Measurements from ENCODE around the gene FBXO21. TPM values are rescaled to one million over a fixed set of nuclear protein-coding genes. Genes with fewer than 3 reads are reported as not detected.
A peak's percentile ranks its signal among the peaks of the same experiment; 100 is the strongest.

FBXO21 gene
- total and polyA plus RNA-seq, 2 of the 13 experiments (the other 11 are each of a cell fraction or from before 2014, with no cell fraction given), result 15.6 to 32.5 TPM

- ChIA-PET CTCF (ENCODE audit: low intra/inter-chr PET ratio, low total read pairs) (no interaction called here), POLR2A (interaction anchor here (1.0 kb wide), 1 partner anchor 10 kb away, joined by 3 read pairs; no protein-coding TSS in a partner anchor)
- TF ChIP-seq ZNF816 (CRISPR knock-in tag; IDR thresholded peaks at IDR 0.05; ENCODE audit: borderline replicate concordance), result no peak
- no peak for TF ChIP-seq NFYB (CRISPR knock-in tag; IDR thresholded peaks at IDR 0.05)
- no peak for TF ChIP-seq ZNF790 (CRISPR knock-in tag; IDR thresholded peaks at IDR 0.05; ENCODE audit: borderline replicate concordance)
- no peak for TF ChIP-seq JUNB (CRISPR knock-in tag; IDR thresholded peaks at IDR 0.05; ENCODE audit: borderline replicate concordance)
- TF ChIP-seq, protein P1, sequence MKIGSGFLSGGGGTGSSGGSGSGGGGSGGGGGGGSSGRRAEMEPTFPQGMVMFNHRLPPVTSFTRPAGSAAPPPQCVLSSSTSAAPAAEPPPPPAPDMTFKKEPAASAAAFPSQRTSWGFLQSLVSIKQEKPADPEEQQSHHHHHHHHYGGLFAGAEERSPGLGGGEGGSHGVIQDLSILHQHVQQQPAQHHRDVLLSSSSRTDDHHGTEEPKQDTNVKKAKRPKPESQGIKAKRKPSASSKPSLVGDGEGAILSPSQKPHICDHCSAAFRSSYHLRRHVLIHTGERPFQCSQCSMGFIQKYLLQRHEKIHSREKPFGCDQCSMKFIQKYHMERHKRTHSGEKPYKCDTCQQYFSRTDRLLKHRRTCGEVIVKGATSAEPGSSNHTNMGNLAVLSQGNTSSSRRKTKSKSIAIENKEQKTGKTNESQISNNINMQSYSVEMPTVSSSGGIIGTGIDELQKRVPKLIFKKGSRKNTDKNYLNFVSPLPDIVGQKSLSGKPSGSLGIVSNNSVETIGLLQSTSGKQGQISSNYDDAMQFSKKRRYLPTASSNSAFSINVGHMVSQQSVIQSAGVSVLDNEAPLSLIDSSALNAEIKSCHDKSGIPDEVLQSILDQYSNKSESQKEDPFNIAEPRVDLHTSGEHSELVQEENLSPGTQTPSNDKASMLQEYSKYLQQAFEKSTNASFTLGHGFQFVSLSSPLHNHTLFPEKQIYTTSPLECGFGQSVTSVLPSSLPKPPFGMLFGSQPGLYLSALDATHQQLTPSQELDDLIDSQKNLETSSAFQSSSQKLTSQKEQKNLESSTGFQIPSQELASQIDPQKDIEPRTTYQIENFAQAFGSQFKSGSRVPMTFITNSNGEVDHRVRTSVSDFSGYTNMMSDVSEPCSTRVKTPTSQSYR (CRISPR knock-in tag; IDR thresholded peaks at IDR 0.05; ENCODE audit: borderline replicate concordance), result 0 out of 2 replicates have a peak, but pooled peaks have one; percentile 11
- no peak for TF ChIP-seq ZFP36 (IDR thresholded peaks at IDR 0.05; ENCODE audit: borderline replicate concordance, low read depth, low read length, partially characterized antibody)
- TF ChIP-seq, protein P2, sequence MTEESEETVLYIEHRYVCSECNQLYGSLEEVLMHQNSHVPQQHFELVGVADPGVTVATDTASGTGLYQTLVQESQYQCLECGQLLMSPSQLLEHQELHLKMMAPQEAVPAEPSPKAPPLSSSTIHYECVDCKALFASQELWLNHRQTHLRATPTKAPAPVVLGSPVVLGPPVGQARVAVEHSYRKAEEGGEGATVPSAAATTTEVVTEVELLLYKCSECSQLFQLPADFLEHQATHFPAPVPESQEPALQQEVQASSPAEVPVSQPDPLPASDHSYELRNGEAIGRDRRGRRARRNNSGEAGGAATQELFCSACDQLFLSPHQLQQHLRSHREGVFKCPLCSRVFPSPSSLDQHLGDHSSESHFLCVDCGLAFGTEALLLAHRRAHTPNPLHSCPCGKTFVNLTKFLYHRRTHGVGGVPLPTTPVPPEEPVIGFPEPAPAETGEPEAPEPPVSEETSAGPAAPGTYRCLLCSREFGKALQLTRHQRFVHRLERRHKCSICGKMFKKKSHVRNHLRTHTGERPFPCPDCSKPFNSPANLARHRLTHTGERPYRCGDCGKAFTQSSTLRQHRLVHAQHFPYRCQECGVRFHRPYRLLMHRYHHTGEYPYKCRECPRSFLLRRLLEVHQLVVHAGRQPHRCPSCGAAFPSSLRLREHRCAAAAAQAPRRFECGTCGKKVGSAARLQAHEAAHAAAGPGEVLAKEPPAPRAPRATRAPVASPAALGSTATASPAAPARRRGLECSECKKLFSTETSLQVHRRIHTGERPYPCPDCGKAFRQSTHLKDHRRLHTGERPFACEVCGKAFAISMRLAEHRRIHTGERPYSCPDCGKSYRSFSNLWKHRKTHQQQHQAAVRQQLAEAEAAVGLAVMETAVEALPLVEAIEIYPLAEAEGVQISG (CRISPR knock-in tag; IDR thresholded peaks at IDR 0.05), result no peak
- no peak for TF ChIP-seq TRIM24 (CRISPR knock-in tag; IDR thresholded peaks at IDR 0.05)
- no peak for TF ChIP-seq KAT7 (CRISPR knock-in tag; IDR thresholded peaks at IDR 0.05; ENCODE audit: borderline replicate concordance)
- peak; percentile 10; the same call in 1 of the 2 replicates for TF ChIP-seq ZNF121 (CRISPR knock-in tag; IDR thresholded peaks at IDR 0.05)
- no peak for TF ChIP-seq ZFY (CRISPR knock-in tag; IDR thresholded peaks at IDR 0.05)
- TF ChIP-seq, protein P3, sequence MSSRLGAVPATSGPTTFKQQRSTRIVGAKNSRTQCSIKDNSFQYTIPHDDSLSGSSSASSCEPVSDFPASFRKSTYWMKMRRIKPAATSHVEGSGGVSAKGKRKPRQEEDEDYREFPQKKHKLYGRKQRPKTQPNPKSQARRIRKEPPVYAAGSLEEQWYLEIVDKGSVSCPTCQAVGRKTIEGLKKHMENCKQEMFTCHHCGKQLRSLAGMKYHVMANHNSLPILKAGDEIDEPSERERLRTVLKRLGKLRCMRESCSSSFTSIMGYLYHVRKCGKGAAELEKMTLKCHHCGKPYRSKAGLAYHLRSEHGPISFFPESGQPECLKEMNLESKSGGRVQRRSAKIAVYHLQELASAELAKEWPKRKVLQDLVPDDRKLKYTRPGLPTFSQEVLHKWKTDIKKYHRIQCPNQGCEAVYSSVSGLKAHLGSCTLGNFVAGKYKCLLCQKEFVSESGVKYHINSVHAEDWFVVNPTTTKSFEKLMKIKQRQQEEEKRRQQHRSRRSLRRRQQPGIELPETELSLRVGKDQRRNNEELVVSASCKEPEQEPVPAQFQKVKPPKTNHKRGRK (CRISPR knock-in tag; IDR thresholded peaks at IDR 0.05), result no peak
- peak; percentile 59; the same call in 1 of the 2 replicates for TF ChIP-seq GFI1 (CRISPR knock-in tag; IDR thresholded peaks at IDR 0.05; ENCODE audit: borderline replicate concordance)
- H3K27ac ChIP-seq (ENCODE audit: extremely low read length, insufficient read depth, low read length), result no peak overlapping the region
- H3K4me1 ChIP-seq (ENCODE audit: insufficient read depth, low read length), result peaks cover 49% of the 10 kb centered on the region
- DNase-seq (ENCODE audit: low spot score) (no peak), FAIRE-seq (no peak), ATAC-seq (peak; percentile 52)
- intact Hi-C loops (cut with micrococcal nuclease; ENCODE audit: unreplicated experiment), result loop anchor here (10.0 kb wide), 1 partner anchor 407 kb away; no protein-coding TSS in a partner anchor
- H3K36me3 ChIP-seq (replicated peaks in 1 of 2; ENCODE audit: control insufficient read depth in 1 of 2, insufficient read depth in 2 of 2, low read length in 2 of 2), result no peaks in the 10 kb centered on the region
- H3K79me2 ChIP-seq (ENCODE audit: insufficient read depth, low read length), result no peaks in the 10 kb centered on the region
- peaks cover 0 to 22% of the 10 kb centered on the region in 2 experiments; a peak in 3 of 5 replicates for H3K27me3 ChIP-seq (ENCODE audit: control insufficient read depth in 1 of 2, insufficient read depth in 2 of 2, low read length in 2 of 2)
- H3K4me2 ChIP-seq (ENCODE audit: low read depth, low read length), result peak overlapping the region; percentile 65
- in situ Hi-C loops (cut with HindIII; ENCODE audit: extremely low pct_ligation_motif_present, low pct_unique_long_range_greater_than_20kb), result loop anchor here (10.0 kb wide), 1 partner anchor 407 kb away; no protein-coding TSS in a partner anchor
- no peak overlapping the region for H3K9ac ChIP-seq (ENCODE audit: insufficient read depth, low read depth, low read length)
- H2AFZ ChIP-seq (ENCODE audit: low read length), result no peak overlapping the region
- WGBS (ENCODE audit: low lambda C conversion rate), result 0% methylated on average over 3 of the region's 6 CpGs
- BruUV-seq (replicated peaks), result no TSS peak
- peak overlapping the region in 1 of 3 experiments; percentile 40; a peak in 1 of 6 replicates for H3K4me3 ChIP-seq (replicated peaks in 1 of 3; ENCODE audit: insufficient read depth in 1 of 3, low read depth in 2 of 3, low read length in 3 of 3)
- no peaks in the 10 kb centered on the region for H4K20me1 ChIP-seq (ENCODE audit: insufficient read depth, low read length)
- no peaks in the 10 kb centered on the region for H3K9me3 ChIP-seq (ENCODE audit: low read length)
Measured at GRCh38 chr12:117111386-117111785, 78.9 kb downstream of the FBXO21 start.

All from HepG2 (cell line).